HG03139 (cell line): ENCODE data around the gene ADGRL3.
"Not testable (repeated sequence)": the region's sequence is repeated elsewhere in the genome, so short reads cannot be mapped to it uniquely, and the experiment has no call there.

Source experiments
- ATAC-seq: cut with Tn5 transposase; IDR thresholded peaks from one replicate; pipeline ENCODE4 v1.9.1; 2021; ENCODE audit not compliant: unreplicated experiment

The ADGRL3 gene

DNA sequence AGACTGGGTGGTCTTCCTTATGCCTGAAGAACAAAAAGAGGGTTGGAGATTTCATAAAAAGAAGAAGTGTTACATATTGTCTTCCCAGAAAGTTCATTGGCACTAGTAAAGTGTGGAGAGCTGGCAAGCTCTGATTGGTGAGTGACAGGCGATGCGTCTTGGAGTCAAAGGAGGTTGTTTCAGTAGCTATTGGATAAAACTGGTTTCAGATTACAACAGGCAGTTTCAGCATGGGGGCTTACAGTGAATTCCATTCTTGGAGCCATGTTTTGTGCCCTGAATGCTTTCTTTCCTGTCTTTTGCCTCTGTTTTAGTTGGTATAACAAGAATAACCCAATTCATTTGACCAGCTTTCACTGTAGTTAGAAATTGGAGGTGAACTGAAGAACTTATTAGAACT, 750.5 kb downstream of the ADGRL3 start:
- ATAC-seq = no peak

DNA sequence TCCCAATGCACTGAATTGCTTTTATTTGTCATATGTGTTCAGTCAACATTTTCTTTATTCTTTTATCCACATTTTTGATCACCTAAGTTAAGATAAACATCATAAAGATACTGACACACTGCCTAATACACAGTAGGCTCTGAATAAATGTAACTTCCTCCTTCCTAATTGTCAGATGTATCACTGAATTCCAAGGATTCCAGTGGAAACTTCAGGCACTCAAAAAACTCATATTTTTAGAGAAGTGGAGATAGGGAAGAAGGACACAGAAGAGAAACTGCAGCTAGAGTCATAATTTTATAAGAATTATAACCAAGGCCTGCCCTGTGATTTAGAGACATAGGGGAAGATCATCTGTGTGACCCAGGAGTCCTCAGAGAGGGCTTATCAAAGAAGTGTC, 753.3 kb downstream of the ADGRL3 start:
- ATAC-seq = no peak

DNA sequence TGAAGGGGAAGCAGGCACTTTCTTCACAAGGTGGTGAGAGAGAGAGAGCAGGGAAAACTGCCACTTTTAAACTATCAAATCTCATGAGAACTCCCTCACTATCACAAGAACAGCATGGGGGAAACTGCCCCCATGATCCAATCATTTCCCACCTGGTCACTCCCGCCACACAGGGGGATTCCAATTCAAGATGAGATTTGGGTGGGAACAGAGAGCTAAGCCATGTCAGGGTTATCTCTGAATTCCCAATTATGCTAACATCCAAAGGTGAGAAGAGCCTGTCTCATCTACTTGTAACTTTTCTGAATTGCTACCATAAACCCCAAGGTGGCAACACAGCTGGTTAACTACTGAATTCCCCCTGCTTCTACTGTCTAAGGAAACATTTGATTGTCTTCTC, 758.5 kb downstream of the ADGRL3 start:
- no peak for ATAC-seq

GRCh38 chr4:61959087-61959486, 759.0 kb downstream of the ADGRL3 start:
- ATAC-seq = no peak

DNA sequence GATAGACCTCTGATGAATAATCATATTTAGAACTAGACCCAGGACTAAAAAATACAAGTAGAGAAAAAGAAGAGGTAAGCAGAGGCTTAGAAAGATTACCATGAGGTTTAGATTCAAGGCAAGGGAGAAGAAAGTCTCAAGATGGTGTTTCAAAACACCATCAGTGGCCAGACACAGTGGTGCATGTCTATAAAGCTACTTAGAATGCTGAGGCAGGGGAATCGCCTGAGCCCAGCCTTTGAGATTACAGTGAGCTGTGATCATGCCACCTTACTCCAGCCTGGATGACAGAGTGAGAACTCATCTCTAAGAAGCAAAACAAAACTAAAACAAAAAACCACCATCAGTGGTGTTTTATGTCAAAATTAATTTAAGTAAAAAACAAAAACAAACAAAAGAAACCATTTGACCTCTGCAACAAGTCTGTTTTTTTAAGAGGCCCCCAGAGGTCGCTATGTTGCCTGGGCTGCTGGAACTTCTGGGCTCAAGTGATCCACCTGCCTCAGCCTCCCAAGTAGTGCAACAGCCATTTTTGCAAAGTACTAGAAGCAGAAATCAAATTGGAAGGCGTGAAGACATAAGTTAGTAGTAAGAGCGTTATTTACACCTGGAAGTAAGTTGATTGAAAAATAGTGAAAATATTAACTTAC, 784.3 kb downstream of the ADGRL3 start:
- ATAC-seq = no peak

DNA sequence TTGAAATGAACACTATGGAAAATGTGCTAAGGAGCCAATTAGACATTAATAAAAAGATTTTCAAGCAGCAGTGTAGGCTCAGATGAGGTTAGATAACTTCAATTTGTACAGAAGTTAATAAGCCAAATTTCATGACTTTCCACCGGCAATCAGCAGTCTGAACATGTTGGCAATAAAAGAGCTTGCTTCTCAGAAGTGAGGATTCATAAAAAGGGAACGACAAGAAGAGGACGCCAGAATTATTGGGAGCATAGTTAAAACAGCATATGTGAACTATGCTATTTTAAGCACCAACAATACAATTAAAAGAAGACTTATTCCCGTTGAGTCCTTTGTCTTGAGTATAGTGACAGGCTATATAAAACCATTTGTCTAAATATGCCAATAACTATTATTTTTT, 785.3 kb downstream of the ADGRL3 start:
- no peak for ATAC-seq

- ATAC-seq = not testable (repeated sequence)
These were observed 786.8 kb downstream of the ADGRL3 start for GRCh38 chr4:61986929-61987328.

DNA sequence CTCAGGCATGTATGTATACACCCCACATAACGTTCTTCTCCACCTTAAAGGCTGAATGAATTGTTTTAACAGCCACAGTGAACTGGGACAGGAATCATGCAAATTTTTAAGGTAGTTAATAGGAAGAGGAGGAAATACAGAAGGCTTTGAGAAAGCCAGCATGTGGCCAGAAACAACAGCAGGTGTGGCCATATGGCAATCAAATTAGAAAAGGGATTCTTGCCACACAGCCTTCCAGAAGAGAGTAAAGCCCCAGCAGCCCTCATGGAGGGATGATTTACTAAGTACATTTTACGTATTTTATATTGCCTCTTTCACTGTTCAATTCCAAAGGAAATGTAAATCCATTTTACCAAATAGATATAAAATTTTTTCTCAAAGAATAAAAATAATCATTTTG, 792.2 kb downstream of the ADGRL3 start:
- ATAC-seq = no peak

DNA sequence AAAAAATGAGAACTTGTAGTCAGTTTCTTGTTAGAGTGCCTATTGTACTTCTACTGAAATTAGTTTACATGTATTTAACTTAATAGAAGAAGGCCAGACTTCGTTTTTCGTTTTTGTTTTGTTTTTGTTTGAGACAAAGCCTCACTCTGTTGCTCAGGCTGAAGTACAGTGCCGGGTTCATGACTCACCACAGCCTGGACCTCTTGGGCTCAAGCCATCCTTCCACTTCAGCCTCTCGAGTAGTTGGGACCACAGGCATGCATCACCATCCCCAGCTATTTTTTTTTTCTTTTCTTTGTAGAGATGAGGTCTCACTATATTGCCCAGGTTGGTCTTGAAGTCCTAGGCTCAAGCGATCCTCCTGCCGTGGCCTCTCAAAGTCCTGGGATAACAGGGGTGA, 793.9 kb downstream of the ADGRL3 start:
- no peak for ATAC-seq

- ATAC-seq = no peak
These were observed 795.7 kb downstream of the ADGRL3 start for GRCh38 chr4:61995717-61996340.

DNA sequence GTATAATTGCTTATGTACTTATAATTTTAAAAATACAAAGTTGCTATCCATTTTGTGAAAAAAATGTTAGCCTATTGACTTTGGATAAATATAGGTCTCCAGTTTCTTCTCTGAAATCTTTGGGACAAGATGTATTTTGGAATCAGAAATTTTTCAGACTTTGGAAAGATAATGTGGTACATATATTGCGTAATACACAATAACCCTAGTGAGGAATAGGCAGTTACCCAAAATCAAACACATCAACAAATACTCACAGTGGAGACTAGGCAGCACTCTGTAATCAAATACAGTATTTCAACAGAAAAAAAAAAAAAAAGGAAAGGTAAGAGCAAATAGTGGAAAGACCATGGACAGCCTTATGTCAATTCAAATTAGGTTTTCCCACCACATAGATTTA, 796.8 kb downstream of the ADGRL3 start:
- no peak for ATAC-seq

DNA sequence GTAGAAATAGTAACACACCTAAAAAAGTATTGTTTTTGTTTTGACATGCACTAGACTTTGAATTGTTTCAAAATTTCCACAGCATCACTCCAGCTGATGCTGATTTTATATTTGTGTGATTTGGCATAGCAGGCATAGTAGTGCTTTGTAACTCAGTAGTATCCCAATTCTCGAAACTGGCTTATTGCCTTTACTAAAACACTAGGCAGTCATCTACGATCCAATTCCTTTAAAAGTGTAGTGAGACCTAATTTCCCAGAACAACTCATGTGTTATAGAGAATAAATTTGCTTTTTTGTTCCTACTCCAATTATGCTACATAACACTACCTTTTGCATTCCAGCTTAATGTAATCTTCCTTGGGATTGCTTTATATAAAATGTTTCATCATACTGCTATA, 797.7 kb downstream of the ADGRL3 start:
- no peak for ATAC-seq

DNA sequence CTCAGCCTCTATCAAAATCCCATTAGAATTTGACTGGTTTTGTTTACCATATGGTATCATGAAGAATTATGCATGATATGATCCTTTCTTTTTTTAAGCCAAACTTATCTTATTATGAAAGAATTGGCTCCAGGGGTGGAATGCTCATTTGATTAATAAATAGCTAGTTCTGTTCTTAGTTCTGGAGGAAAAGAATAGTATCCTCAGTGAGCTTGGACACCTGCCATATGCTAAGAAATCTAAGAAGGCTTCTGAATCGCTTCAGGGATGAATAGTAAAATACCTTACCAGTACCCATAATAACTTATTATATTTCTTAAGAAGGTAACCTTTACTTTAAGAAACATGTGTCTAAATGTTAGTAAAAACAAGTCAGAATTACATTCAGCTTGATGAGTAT, 803.6 kb downstream of the ADGRL3 start:
- ATAC-seq = no peak

DNA sequence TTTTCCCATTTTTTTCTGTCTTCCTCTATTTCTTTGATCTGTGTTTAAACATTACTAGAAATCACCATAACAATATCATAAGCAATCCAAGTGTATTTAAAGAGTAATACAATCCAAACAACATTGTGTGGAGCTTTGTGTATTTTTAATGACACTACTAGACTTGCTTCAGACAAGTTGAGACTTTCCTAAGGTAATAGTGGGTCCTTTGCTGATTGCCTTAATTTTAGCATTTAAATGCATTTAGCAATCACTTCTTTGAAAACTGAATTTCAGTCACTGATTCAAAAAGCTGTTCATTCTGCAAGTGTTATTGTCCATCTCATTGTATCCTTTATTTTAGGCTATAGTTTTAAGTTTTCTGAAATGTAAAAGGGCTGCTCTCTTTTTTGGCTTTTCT, 804.8 kb downstream of the ADGRL3 start:
- ATAC-seq = no peak

DNA sequence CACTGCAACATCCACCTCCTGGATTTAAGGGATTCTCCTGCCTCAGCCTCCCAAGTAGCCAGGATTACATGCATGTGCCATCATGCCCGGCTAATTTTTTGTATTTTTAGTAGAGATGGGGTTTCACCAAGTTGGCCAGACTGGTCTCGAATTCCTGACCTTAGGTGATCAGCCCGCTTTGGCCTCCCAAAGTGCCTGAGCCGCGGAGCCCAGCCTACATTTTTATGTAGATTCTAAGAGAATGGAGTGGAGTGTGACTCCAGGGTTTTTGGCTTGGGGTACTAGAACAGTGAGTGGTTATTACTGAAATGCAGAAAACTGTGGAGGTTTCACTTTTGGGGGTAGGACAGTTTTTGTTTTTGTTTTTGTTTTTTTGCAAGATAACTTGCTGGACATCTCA, 806.0 kb downstream of the ADGRL3 start:
- ATAC-seq = no peak

DNA sequence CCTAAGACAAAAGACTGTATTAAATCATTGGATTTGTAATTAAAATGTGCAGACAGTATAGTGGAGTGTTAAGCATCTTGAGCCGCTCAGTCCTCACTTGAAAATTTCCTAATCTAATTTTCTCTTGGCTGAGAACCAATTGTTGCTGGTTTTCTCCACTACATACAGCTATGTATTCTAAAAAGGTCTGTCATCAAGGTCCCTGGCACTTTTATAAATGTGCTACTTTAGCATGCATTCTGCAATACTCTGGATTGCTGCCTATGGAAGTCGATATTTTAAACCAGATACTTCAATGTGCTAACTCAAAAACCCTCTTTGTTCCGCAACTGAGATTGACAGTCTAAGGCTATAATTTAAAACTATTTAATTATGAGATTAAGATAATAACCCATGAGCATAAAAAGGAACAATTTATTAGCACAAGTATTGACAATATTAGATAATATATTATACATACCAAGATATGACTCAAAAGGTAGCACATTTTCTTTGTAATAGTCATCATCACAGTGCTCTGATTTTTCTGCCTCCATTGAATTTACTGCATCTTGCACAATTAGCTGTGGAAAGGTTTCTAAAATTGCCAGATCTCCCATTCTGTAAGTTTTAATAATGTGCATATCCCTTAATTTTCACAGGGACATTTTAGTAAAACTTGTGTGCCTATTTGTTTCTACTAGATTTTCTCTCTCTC, 815.1 kb downstream of the ADGRL3 start:
- ATAC-seq = no peak

- no peak for ATAC-seq
These were observed 818.4 kb downstream of the ADGRL3 start for GRCh38 chr4:62018537-62018936.

GRCh38 chr4:62023633-62024032, 823.5 kb downstream of the ADGRL3 start:
- no peak for ATAC-seq

DNA sequence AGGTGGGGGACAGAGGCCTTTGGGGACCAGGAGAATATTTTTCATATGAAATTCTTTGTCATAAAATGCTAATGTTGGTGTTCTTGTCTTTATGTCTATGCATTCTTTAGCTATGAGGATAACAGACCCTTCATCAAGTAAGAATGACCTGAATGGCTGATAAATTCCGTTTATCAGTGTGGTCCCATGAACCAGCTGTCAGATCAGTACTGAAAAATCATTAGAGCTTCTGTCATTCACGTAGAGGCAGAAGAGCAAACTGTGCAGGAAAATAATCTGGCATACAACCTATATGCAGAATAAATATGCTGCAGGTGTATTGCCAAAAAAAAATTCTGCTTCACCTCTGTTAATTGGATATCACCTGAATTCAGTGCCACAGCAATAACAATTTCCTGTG, 828.6 kb downstream of the ADGRL3 start:
- no peak for ATAC-seq

DNA sequence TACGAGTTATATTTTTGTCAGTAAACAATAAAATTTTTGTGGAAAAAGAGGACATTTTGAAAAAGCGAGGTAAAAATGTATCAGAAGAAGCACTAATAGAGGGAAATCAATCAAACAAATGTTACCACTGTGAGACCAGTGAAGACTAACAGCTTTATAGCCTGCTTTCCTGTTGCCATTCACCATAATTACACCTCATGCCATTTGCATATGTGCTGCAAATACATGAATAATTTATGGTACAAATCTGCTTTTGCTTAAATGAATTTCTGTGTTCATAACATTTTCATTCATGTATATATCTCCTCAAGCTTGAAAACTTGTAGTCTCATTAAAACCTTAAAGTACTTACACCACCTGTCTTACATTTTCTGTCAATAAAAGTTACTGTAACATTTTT, 830.8 kb downstream of the ADGRL3 start:
- ATAC-seq = no peak

DNA sequence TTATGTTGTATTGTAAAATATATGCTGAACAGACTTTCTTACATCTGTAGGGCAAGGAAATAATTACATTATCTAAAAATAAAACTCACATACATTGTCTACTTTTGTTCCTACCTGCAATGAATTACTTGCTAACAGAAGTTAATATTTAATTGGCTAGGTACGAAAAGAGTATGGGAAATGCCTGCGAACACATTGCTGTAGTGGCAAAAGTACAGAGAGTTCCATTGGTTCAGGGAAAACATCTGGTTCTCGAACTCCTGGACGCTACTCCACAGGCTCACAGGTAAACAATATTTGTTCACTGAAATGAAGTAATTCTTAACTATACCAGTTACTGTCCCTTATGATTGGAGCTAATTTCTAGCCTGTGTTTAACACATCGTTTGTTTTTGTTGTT, 837.4 kb downstream of the ADGRL3 start:
- ATAC-seq = no peak

GRCh38 chr4:62051332-62051731, 851.2 kb downstream of the ADGRL3 start:
- no peak for ATAC-seq

- no peak for ATAC-seq
These were observed 853.8 kb downstream of the ADGRL3 start for GRCh38 chr4:62053974-62054373.
